C4-2B (cell line): ENCODE results near the gene LIFR.

ENCODE experiments used
- H3K27ac ChIP-seq: fragments of 450-650 bp; 2 replicates; pipeline ENCODE4 v1.5.1; 2017
- CTCF ChIP-seq: fragments of 450-650 bp; conservative IDR thresholded peaks from 2 replicates; pipeline ENCODE4 v1.5.1; 2017; ENCODE audit warnings: mild to moderate bottlenecking
- ZFX ChIP-seq: fragments of 450-650 bp; IDR thresholded peaks from 2 replicates; pipeline ENCODE4 v1.6.1; 2017

LIFR gene

GRCh38 chr5:38463634-38464521 lies 92.6 kb downstream of the LIFR start:
- TF ChIP-seq ZFX (no peak), CTCF (no peak)

GRCh38 chr5:38462976-38463633 lies 93.3 kb downstream of the LIFR start:
- 0 out of 2 replicates have a peak overlapping the region, but pooled peaks have one; percentile 2 for H3K27ac ChIP-seq
- TF ChIP-seq ZFX, result no peak
- no peak for TF ChIP-seq CTCF

More at GRCh38 chr5:38463634-38464521, 92.6 kb downstream of the LIFR start:
- H3K27ac ChIP-seq, result 0 out of 2 replicates have a peak overlapping the region, but pooled peaks have one; percentile 2

- no peak overlapping the region for H3K27ac ChIP-seq
- TF ChIP-seq ZFX (no peak), CTCF (no peak)
Observed at GRCh38 chr5:38458174-38458573, 98.3 kb downstream of the LIFR start.

- TF ChIP-seq CTCF, result no peak
- TF ChIP-seq ZFX, result no peak
- H3K27ac ChIP-seq, result no peak overlapping the region
Observed at GRCh38 chr5:38456657-38457399, 99.6 kb downstream of the LIFR start.

GRCh38 chr5:38455796-38456330 lies 100.6 kb downstream of the LIFR start:
- TF ChIP-seq CTCF (no peak), ZFX (no peak)
- no peak overlapping the region for H3K27ac ChIP-seq

- H3K27ac ChIP-seq, result no peak overlapping the region
- TF ChIP-seq ZFX (no peak), CTCF (no peak)
Observed at GRCh38 chr5:38453921-38454320, 102.5 kb downstream of the LIFR start.
